NCI-H446 treated with DMSO at 0.1 percent for 48 hours (cell line): ENCODE results near the gene TRAF3IP1.

ENCODE experiments used
- DNase-seq: peaks from one replicate; lab custom pipeline; 2025; lab: John Stamatoyannopoulos, UW

Gene TRAF3IP1

GRCh38 chr2:238449241-238449640 lies 128.9 kb downstream of the TRAF3IP1 start:
- DNase-seq, result no peak

GRCh38 chr2:238449909-238450417 lies 129.6 kb downstream of the TRAF3IP1 start:
- no peak for DNase-seq

- DNase-seq, result no peak
These were observed 130.1 kb downstream of the TRAF3IP1 start for GRCh38 chr2:238450440-238450861.
